IMR-90 (cell line): Measurements from ENCODE around the gene TRNT1.

Source experiments
- CEBPB ChIP-seq: IDR thresholded peaks from 2 replicates; pipeline ENCODE4 v1.6.1; 2012; ENCODE audit warnings: low read depth, low read length, improper control_type of control experiment
- CTCF ChIP-seq: conservative IDR thresholded peaks from 2 replicates; pipeline ENCODE4 v1.5.1; 2012; ENCODE audit warnings: mild to moderate bottlenecking, low read depth, low read length, improper control_type of control experiment
- ELK1 ChIP-seq: fragments of 150-350 bp; IDR thresholded peaks from 2 replicates; pipeline ENCODE4 v1.6.1; 2016; ENCODE audit warnings: low read depth, mild to moderate bottlenecking, low read length, moderate library complexity, borderline replicate concordance
- FOS ChIP-seq: fragments of 150-350 bp; IDR thresholded peaks from 2 replicates; pipeline ENCODE4 v1.6.1; 2016; ENCODE audit warnings: low read depth, low read length
- MXI1 ChIP-seq: IDR thresholded peaks from 2 replicates; pipeline ENCODE4 v1.6.1; 2012; ENCODE audit warnings: low read depth, mild to moderate bottlenecking, low read length, moderate library complexity, borderline replicate concordance
- NFE2L2 ChIP-seq: fragments of 150-350 bp; IDR thresholded peaks from 2 replicates; pipeline ENCODE4 v1.6.1; 2016; ENCODE audit warnings: low read depth, mild to moderate bottlenecking, low read length
- POLR2A ChIP-seq: IDR thresholded peaks from 2 replicates; pipeline ENCODE4 v1.6.1; 2012; ENCODE audit warnings: mild to moderate bottlenecking, low read depth, low read length
- RAD21 ChIP-seq: IDR thresholded peaks from 2 replicates; pipeline ENCODE4 v1.6.1; 2012; ENCODE audit warnings: low read length, improper control_type of control experiment
- RCOR1 ChIP-seq: IDR thresholded peaks from 2 replicates; pipeline ENCODE4 v1.6.1; 2012; ENCODE audit warnings: mild to moderate bottlenecking, low read length, improper control_type of control experiment; ENCODE audit not compliant: insufficient replicate concordance
- RFX5 ChIP-seq: IDR thresholded peaks from 2 replicates; pipeline ENCODE4 v1.8.0; 2012; ENCODE audit warnings: low read depth, mild to moderate bottlenecking, low read length, moderate library complexity
- SMC3 ChIP-seq: fragments of 150-350 bp; IDR thresholded peaks from 2 replicates; pipeline ENCODE4 v1.6.1; 2016; ENCODE audit warnings: low read depth, mild to moderate bottlenecking, antibody characterized with exemption, low read length, moderate library complexity

DNA sequence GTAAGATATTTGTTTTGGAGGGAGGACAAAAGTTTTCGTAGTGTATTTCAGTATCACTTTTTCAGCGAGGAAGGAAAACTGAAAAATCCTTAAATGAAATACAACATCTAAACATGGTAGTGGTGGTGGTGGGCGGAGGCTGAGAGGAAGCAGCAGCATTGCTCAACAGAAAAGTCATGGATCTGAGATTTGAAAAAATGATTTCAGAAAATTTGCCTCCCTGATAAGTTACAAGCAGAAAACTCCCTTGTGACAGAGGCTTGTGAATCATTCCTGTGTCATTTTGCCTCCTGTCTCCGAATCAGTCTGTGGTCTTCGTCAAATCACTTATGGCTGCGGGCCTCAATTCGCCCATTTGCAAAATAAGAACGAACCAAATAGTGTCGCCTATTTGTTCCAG lies 53.7 kb downstream of the TRNT1 start:
- TF ChIP-seq SMC3, result no peak
- TF ChIP-seq RFX5, result no peak
- no peak for TF ChIP-seq POLR2A
- TF ChIP-seq CTCF, result no peak
- no peak for TF ChIP-seq ELK1
- TF ChIP-seq CEBPB, result no peak
- TF ChIP-seq NFE2L2, result no peak
- TF ChIP-seq RAD21, result no peak
- TF ChIP-seq MXI1, result no peak
- no peak for TF ChIP-seq RCOR1
- no peak for TF ChIP-seq FOS
